ENCODE data around the gene MRPS27.

MRPS27 gene

GRCh38 chr5:72255670-72256069 is 64.4 kb downstream of the MRPS27 start:
- DNase-seq = no peak

GRCh38 chr5:72255237-72255636 is 64.8 kb downstream of the MRPS27 start:
- DNase-seq = no peak

- no peak for DNase-seq
Observed at GRCh38 chr5:72252574-72253155, 67.4 kb downstream of the MRPS27 start.

DNA sequence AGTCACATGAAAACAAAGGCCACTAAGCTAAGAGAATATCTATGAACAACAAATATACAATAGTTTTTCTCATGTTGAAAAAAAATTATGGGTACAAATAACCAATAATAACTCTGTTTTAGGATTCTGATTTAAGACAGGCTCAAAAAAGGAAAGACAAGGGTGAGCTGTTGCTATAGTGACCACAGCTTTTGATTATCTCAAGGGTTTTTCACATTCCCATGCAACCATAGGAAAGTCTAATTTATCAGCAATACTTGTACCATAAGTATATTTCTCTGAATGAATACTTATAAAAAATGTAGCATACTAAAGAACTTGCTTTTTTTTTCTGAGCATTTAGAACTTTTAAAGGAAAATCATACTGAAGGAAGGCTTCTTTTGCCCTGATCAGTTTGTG is 68.0 kb downstream of the MRPS27 start:
- no peak for DNase-seq

GRCh38 chr5:72251386-72251785 is 68.7 kb downstream of the MRPS27 start:
- DNase-seq = no peak

DNA sequence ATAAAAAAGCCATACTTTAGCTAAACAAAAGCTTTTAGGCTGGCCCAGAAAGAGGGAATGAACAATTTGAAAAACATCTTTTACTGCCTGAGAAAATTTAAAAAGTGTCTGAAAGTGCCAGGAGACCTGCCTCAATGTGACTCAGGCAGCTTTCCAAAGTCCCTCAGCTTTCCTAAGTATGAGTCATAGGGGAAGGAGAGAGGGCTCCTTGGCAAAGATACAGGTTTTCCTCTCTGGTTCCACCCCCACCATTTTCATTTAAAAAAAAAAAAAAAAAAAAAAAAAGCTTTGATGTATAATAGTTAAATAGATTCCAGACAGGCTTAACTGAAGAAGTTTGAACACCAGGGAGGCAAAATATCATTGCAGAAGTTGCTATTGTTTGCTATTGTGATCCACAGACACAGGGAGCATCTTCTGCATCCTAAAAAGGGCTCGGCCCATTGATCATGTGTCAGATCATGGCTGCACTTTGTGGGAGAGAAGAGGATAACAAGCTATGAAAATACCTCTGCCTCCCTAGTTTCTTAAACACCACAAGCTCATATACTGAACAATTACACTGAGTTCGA is 71.5 kb downstream of the MRPS27 start:
- DNase-seq = peak; percentile 6

DNA sequence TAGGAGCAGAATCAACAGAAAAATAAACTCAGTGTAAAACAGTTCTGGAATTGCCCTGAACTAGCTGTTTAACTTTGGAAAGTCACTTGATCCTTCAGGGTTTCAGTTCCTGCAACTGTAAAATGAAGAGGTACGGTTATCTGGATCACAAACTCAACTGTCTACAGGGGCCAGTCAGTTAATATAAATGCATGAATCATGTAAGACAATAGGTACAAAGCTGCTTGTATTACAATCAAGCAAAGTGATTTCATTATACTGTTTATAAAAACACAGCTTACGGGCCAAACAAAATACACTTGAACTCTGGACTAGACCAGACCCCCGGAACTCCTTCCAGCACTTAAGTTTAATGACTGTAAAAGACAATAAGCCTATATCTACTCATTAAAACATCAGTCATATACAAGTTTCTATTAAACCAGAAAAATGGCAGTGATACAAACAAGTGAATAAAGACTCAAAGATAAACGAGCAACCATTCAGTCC is 73.0 kb downstream of the MRPS27 start:
- no peak for DNase-seq

DNA sequence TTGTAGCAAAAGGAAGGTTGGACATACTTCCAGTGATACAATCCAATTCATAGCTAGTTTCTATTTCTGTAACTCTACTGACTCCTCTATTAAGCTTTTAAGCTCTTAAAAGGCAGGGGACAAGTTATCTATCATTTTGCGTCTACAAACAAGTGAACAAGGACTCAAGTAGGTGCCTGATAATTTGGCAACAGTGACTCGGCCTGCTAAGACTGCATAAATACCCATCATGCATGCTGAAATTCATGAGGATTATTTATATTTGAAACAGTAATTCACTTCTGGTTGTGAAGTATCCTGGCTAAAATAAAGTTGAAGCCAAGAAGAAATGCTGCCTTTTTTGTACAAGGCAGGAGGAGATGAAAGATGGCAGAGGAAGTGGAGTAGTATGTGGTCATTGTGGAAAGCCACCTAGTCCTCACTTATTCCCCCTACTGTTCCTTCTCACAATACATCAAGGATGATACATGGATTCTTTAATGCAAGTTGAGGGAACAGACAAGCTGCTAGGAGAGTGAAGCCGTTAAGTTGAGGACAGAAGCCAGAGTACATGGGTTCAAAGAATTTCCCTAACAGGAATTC is 74.0 kb downstream of the MRPS27 start:
- no peak for DNase-seq

DNA sequence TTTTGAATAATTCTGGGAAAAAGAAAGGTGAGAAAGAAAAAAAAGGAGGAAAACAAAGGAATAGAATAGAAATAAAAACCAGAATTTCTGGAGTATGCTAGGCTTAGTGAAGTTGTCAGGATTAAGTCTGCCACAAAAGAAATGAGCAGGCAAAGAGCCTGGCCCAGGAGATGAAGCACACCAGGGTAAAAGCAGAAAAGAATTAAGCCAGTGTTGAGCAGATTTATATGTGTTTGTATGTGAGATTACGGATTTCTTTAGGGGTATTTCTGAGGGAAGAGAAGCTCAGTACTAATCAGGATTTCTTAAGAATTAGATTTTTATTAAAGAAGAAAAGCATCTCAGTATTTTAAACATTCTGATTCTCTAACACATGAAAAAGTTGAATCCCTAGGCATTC is 74.5 kb downstream of the MRPS27 start:
- no peak for DNase-seq

DNA sequence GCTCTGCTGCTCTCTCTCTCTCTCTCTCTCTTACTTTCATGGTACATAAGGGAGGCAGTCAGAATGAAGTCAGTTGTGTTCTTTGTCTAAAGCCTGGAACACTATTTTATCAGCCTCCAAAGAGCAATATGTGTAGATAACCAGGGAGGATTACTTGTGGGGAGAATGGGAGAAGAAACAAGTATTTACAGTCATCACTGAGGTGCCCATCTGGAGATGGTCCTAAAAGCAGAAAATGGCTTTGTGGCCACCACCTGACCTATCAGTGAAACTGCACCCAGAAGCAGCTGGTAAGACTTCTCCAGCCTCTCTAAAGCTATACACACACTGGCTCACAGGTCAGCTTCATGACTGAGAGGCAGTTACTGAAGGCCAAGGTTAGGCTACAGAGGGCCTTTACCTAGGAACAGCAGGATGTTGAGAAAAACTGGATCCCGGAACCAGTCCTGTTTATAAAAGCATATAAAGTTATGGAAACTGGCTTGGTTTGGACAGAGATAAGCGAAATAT is 75.1 kb downstream of the MRPS27 start:
- no peak for DNase-seq

GRCh38 chr5:72243706-72244105 is 76.3 kb downstream of the MRPS27 start:
- no peak for DNase-seq

DNA sequence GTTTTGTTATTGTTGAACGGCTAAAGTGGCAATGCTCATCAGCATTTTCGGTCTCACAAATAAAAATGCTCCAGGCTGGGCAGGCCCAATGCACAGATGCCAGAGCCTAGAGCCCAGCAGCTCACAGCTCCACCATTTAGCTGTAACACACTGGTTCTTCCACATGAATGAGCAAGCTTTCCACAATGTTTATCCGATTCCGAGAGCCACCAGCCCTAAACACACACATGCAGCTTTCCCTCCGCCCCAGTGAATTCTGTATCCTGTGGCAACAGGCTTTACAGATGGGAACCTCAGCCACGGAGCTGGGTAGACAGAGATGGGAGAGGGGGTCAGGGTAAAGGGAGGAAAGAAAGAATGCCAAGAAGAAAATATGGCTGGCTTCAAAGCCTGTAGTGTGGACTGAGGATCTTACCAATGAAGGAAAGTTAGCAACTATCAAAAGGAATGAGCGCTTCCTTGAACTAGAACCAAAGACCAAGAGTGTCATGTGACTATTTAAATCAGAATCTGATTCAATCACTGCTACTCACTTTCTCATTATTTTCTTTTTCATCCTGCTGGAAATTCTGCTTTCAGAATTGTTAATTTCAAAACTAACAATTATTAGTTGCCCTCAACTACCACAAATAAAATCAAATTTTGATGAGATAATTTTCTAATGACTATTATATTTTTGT is 77.1 kb downstream of the MRPS27 start:
- no peak for DNase-seq

DNA sequence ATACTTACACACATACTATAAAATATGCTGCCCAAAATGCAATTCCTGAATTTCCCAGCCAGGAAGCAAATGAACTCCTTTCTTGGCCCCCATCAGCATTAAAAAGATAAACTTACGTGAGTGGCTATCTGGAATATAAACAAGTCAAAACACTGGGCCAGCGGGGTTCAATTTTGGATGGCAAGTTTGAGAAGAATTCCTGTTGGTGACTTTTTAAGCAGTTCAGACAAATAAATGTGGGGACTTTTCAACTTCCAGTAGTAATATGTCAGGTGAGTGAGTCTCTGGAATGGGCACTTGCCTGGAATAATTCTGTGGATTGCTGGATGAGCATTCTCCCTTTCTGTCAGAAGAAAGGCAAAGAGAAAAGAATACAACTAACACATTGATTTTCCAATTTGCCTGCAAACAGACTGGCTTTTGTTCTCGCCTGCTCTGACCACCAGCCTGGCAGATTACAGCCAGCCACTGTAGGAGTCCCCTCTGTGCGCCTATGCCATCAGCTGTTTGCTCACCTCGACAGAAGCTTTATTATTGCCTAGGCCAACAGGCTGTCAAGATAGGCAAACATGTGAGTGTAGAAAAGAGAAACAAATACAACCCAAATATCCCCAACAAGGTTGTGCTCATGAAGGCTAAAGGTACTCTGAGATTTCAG is 78.6 kb downstream of the MRPS27 start:
- no peak for DNase-seq

- no peak for DNase-seq
Observed at GRCh38 chr5:72238712-72239445, 81.2 kb downstream of the MRPS27 start.

DNA sequence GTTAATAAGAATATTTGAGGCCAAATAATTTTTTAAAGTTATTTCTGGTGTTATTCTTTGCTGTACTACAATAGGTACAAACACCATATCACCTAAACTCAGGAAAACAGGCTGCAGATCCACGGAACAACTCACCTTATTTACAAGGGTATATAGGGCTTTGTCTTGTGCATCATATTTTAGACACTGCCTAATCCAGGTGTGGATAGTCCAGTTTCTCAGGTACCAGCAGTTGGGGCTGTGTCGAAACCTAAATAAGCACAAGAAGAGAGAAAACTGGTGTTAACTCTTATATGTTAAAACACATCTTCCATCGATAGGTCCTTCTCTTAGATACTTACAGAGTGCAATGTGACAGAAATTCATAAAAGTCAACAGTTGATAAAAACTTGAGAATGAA is 82.2 kb downstream of the MRPS27 start:
- no peak for DNase-seq

DNA sequence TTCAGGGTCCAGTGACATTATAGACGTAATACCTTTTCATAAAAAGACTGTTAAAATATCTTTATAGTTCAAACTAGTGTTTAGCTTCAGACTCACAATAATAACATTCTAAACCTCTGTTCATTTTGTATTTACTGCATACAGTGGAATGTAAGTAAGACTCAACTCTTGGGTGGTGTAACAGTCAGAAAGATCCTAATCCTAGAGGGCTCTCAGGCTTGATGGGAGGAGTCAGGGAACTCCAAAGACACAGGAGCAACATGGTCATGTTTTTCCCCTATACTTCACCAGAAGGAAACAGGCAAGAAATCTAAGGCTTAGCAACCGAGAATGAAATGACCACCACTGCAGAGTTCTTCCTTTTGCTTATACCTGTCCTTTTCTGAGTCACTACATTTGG is 82.6 kb downstream of the MRPS27 start:
- DNase-seq = no peak

- no peak for DNase-seq
Observed at GRCh38 chr5:72235725-72236124, 84.3 kb downstream of the MRPS27 start.

GRCh38 chr5:72234868-72235267 is 85.2 kb downstream of the MRPS27 start:
- no peak for DNase-seq

GRCh38 chr5:72234265-72234700 is 85.8 kb downstream of the MRPS27 start:
- DNase-seq = no peak

- no peak for DNase-seq
Observed at GRCh38 chr5:72233835-72234234, 86.2 kb downstream of the MRPS27 start.

DNA sequence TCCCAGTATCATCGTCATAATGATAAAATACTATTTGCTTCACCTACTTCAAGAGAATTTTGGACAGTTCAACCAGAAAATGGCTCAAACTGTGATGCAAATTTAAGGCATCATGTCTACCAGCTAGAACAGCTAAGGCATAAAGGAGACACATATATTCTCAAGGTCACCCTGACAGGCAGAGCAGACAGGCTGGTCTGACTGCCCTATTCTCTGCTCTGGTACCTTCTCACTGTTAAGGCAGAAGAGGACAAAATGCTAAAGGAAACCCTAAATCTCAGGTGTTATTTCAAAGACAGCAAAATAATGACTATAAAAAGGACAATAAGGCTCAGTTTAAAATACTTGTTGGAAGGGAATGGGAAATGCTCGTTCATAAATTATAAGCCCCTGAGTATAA is 87.2 kb downstream of the MRPS27 start:
- no peak for DNase-seq

GRCh38 chr5:72231991-72232703 is 87.9 kb downstream of the MRPS27 start:
- no peak for DNase-seq
